ENCODE results near the gene CYP4V2. TPM values are rescaled to one million over a fixed set of nuclear protein-coding genes. Genes with fewer than 3 reads are reported as not detected.

Gene CYP4V2
- total RNA-seq, 4 donors from 2014 or later: 1.4 to 18.1 (median 7.0) TPM

- DNase-seq: no peak
- H3K9me3 ChIP-seq: no peaks in the 10 kb centered on the region
- intact Hi-C loops (cut with DNase I): no loop called here
- no peaks in the 10 kb centered on the region for H3K27me3 ChIP-seq
- H3K4me1 ChIP-seq: no peaks in the 10 kb centered on the region
- H3K4me3 ChIP-seq: no peak overlapping the region
- peaks cover 0 to 37% (median 0%) of the 10 kb centered on the region in 3 donors for H3K36me3 ChIP-seq
- TF ChIP-seq POLR2A (IDR thresholded peaks at IDR 0.05): no peak
- TF ChIP-seq CTCF (IDR thresholded peaks at IDR 0.05): no peak
- no peak overlapping the region for H3K27ac ChIP-seq
- 80 to 82% methylated on average over 5 of the region's 5 CpGs for WGBS, 2 donors
Measured at GRCh38 chr4:186158966-186159365, 32.4 kb upstream of the CYP4V2 start.

GRCh38 chr4:186159613-186160012, 31.8 kb upstream of the CYP4V2 start:
- intact Hi-C loops (cut with DNase I): no loop called here
- 79 to 90% methylated on average over 6 of the region's 6 CpGs for WGBS, 2 donors
- no peaks in the 10 kb centered on the region for H3K9me3 ChIP-seq
- H3K36me3 ChIP-seq: peaks cover 0 to 33% (median 0%) of the 10 kb centered on the region in 3 donors
- H3K4me1 ChIP-seq: no peaks in the 10 kb centered on the region
- no peak for DNase-seq
- TF ChIP-seq POLR2A (IDR thresholded peaks at IDR 0.05) (no peak), CTCF (IDR thresholded peaks at IDR 0.05) (no peak)
- H3K27ac ChIP-seq: no peak overlapping the region
- H3K27me3 ChIP-seq: no peaks in the 10 kb centered on the region
- H3K4me3 ChIP-seq: no peak overlapping the region

GRCh38 chr4:186161138-186161537, 30.2 kb upstream of the CYP4V2 start:
- TF ChIP-seq POLR2A (IDR thresholded peaks at IDR 0.05): no peak
- no peak for TF ChIP-seq CTCF (IDR thresholded peaks at IDR 0.05)
- intact Hi-C loops (cut with DNase I): no loop called here
- WGBS, 2 donors: 28 to 55% methylated on average over 6 of the region's 6 CpGs

GRCh38 chr4:186166852-186167512, 24.4 kb upstream of the CYP4V2 start:
- H3K36me3 ChIP-seq: peaks cover 0 to 10% (median 0%) of the 10 kb centered on the region in 3 donors
- intact Hi-C loops (cut with DNase I): no loop called here
- TF ChIP-seq CTCF (IDR thresholded peaks at IDR 0.05) (no peak), POLR2A (IDR thresholded peaks at IDR 0.05) (no peak)

More at GRCh38 chr4:186161138-186161537, 30.2 kb upstream of the CYP4V2 start:
- Histone ChIP-seq H3K4me1 (no peaks in the 10 kb centered on the region), H3K9me3 (no peaks in the 10 kb centered on the region), H3K27ac (no peak overlapping the region), H3K4me3 (no peak overlapping the region), H3K36me3 (peaks cover 0 to 26% (median 0%) of the 10 kb centered on the region in 3 donors), H3K27me3 (no peaks in the 10 kb centered on the region)
- no peak for DNase-seq

GRCh38 chr4:186167605-186168004, 23.8 kb upstream of the CYP4V2 start:
- TF ChIP-seq CTCF (IDR thresholded peaks at IDR 0.05): no peak
- H3K36me3 ChIP-seq: peaks cover 0 to 10% (median 0%) of the 10 kb centered on the region in 3 donors
- no peak for DNase-seq
- no peak overlapping the region for H3K27ac ChIP-seq
- H3K27me3 ChIP-seq: no peaks in the 10 kb centered on the region
- 87 to 91% methylated on average over 5 of the region's 5 CpGs for WGBS, 2 donors
- no peaks in the 10 kb centered on the region for H3K9me3 ChIP-seq
- H3K4me1 ChIP-seq: no peaks in the 10 kb centered on the region
- intact Hi-C loops (cut with DNase I): no loop called here
- no peak overlapping the region for H3K4me3 ChIP-seq

More at GRCh38 chr4:186166852-186167512, 24.4 kb upstream of the CYP4V2 start:
- Histone ChIP-seq H3K4me1 (no peaks in the 10 kb centered on the region), H3K27me3 (no peaks in the 10 kb centered on the region), H3K9me3 (no peaks in the 10 kb centered on the region), H3K4me3 (no peak overlapping the region), H3K27ac (no peak overlapping the region)
- 87 to 89% methylated on average over 15 of the region's 15 CpGs for WGBS, 2 donors
- no peak for DNase-seq

All from esophagus squamous epithelium (tissue), 5 donors.